H1 (cell line): Measurements from ENCODE around the gene TBX15.

Experiments used
- CTCF ChIP-seq, 3 experiments: IDR thresholded peaks; 1 replicate in 2 of 3; 2 replicates in 1 of 3; pipeline versions ENCODE4 v1.5.1 to v1.6.1; 2011; ENCODE audit warnings: low read length in 3 of 3, mild to moderate bottlenecking in 3 of 3, inconsistent platforms in 2 of 3, low read depth in 1 of 3, moderate library complexity in 1 of 3; ENCODE audit not compliant: insufficient read depth in 1 of 3; ENCODE audit errors: control extremely low read depth in 1 of 3
- POLR2AphosphoS5 ChIP-seq: IDR thresholded peaks from 2 replicates; pipeline ENCODE4 v1.6.1; 2011; ENCODE audit warnings: low read depth, low read length
- TAF1 ChIP-seq: IDR thresholded peaks from 2 replicates; pipeline ENCODE4 v1.6.1; 2011; ENCODE audit warnings: mild to moderate bottlenecking, low read depth, low read length
- YY1 ChIP-seq: IDR thresholded peaks from 2 replicates; pipeline ENCODE4 v1.6.1; 2011; ENCODE audit warnings: low read depth, mild to moderate bottlenecking, low read length

GRCh38 chr1:118963138-118963455 is 25.0 kb downstream of the TBX15 start:
- TF ChIP-seq POLR2AphosphoS5 (no peak), TAF1 (no peak), YY1 (no peak), CTCF (IDR thresholded peaks at IDR 0.05; ENCODE audit: control extremely low read depth in 1 of 3, insufficient read depth in 1 of 3, low read depth in 1 of 3, low read length in 3 of 3) (no peak)
